Urinary bladder (tissue), 4 donors: Measurements from ENCODE around the gene RTP5. TPM values are rescaled to one million over a fixed set of nuclear protein-coding genes. Genes with fewer than 3 reads are reported as not detected.

Experiments
- DNase-seq: peaks from one replicate; pipeline ENCODE4 v3.0.0-alpha.2; 2015; ENCODE audit errors: extremely low spot score
- H3K27ac ChIP-seq: one replicate; pipeline ENCODE4 v1.5.1; 2013; ENCODE audit warnings: low read depth, mild to moderate bottlenecking, moderate library complexity
- H3K36me3 ChIP-seq: one replicate; pipeline ENCODE4 v1.6.1; 2013; ENCODE audit warnings: mild to moderate bottlenecking, moderate library complexity; ENCODE audit not compliant: insufficient read depth
- H3K4me1 ChIP-seq: one replicate; pipeline ENCODE4 v1.6.1; 2013; ENCODE audit warnings: mild to moderate bottlenecking, moderate library complexity; ENCODE audit not compliant: insufficient read depth
- H3K4me3 ChIP-seq: one replicate; pipeline ENCODE4 v1.5.1; 2013; ENCODE audit warnings: low read depth, low read length
- WGBS: extraction: QIAGEN DNeasy Blood & Tissue Kit; methylation state at CpG from one replicate; pipeline ENCODE4 v1.1.7; 2013; 5-methylcytosine and 5-hydroxymethylcytosine counted together
- polyA plus RNA-seq: library from polyadenylated mRNA; stranded (reverse); fragments of 200-250 nt; gene quantifications from one replicate; pipeline ENCODE4 v1.2.3, GENCODE V29; 2013
- total RNA-seq: library from RNA; depleted of rRNA; stranded (reverse); fragments of >200 nt; gene quantifications from one replicate; pipeline ENCODE4 v1.2.3, GENCODE V29; 2014
- donor health status: healthy with polysubstance abuse.
- donor health status: healthy.

RTP5 gene
- total and polyA plus RNA-seq, 2 donors: 0.06 TPM; not detected in 1

GRCh38 chr2:241897231-241897916 is 27.8 kb downstream of the RTP5 start:
- WGBS: 89% methylated on average over 17 of the region's 17 CpGs
- Histone ChIP-seq H3K4me1 (no peaks in the 10 kb centered on the region), H3K27ac (no peak overlapping the region), H3K4me3 (no peak overlapping the region), H3K36me3 (no peaks in the 10 kb centered on the region)
- DNase-seq: no peak

- 84% methylated on average over 30 of the region's 30 CpGs for WGBS
- no peak for DNase-seq
- no peak overlapping the region for H3K27ac ChIP-seq
- H3K4me1 ChIP-seq: no peaks in the 10 kb centered on the region
- H3K36me3 ChIP-seq: no peaks in the 10 kb centered on the region
- H3K4me3 ChIP-seq: no peak overlapping the region
Observed at GRCh38 chr2:241898463-241899270, 29.1 kb downstream of the RTP5 start.

- WGBS: 85% methylated on average over 32 of the region's 32 CpGs
- Histone ChIP-seq H3K27ac (no peak overlapping the region), H3K36me3 (no peaks in the 10 kb centered on the region), H3K4me1 (no peaks in the 10 kb centered on the region), H3K4me3 (no peak overlapping the region)
- no peak for DNase-seq
Observed at GRCh38 chr2:241900251-241901017, 30.9 kb downstream of the RTP5 start.

GRCh38 chr2:241901018-241901380 is 31.5 kb downstream of the RTP5 start:
- H3K4me3 ChIP-seq: no peak overlapping the region
- no peaks in the 10 kb centered on the region for H3K4me1 ChIP-seq
- 87% methylated on average over 21 of the region's 21 CpGs for WGBS
- H3K36me3 ChIP-seq: no peaks in the 10 kb centered on the region
- DNase-seq: no peak
- H3K27ac ChIP-seq: no peak overlapping the region

- H3K36me3 ChIP-seq: no peaks in the 10 kb centered on the region
- DNase-seq: no peak
- 62% methylated on average over 54 of the region's 54 CpGs for WGBS
- H3K4me1 ChIP-seq: no peaks in the 10 kb centered on the region
- no peak overlapping the region for H3K27ac ChIP-seq
- H3K4me3 ChIP-seq: peak overlapping the region; percentile 12
Observed at GRCh38 chr2:241901500-241902351, 32.2 kb downstream of the RTP5 start.

- no peak overlapping the region for H3K4me3 ChIP-seq
- WGBS: 77% methylated on average over 48 of the region's 48 CpGs
- no peak for DNase-seq
Observed at GRCh38 chr2:241902357-241902991, 32.9 kb downstream of the RTP5 start.

GRCh38 chr2:241903121-241904010 is 33.8 kb downstream of the RTP5 start:
- WGBS: 94% methylated on average over 40 of the region's 40 CpGs
- no peaks in the 10 kb centered on the region for H3K4me1 ChIP-seq
- no peaks in the 10 kb centered on the region for H3K36me3 ChIP-seq
- H3K27ac ChIP-seq: no peak overlapping the region
- DNase-seq: no peak
- H3K4me3 ChIP-seq: no peak overlapping the region

More at GRCh38 chr2:241902357-241902991, 32.9 kb downstream of the RTP5 start:
- Histone ChIP-seq H3K4me1 (no peaks in the 10 kb centered on the region), H3K27ac (no peak overlapping the region), H3K36me3 (no peaks in the 10 kb centered on the region)

GRCh38 chr2:241904011-241904718 is 34.6 kb downstream of the RTP5 start:
- no peak for DNase-seq
- 91% methylated on average over 19 of the region's 19 CpGs for WGBS
- no peak overlapping the region for H3K4me3 ChIP-seq

GRCh38 chr2:241904791-241905710 is 35.5 kb downstream of the RTP5 start:
- Histone ChIP-seq H3K4me3 (no peak overlapping the region), H3K36me3 (no peaks in the 10 kb centered on the region), H3K27ac (no peak overlapping the region), H3K4me1 (no peaks in the 10 kb centered on the region)
- no peak for DNase-seq
- WGBS: 91% methylated on average over 29 of the region's 29 CpGs

More at GRCh38 chr2:241904011-241904718, 34.6 kb downstream of the RTP5 start:
- H3K4me1 ChIP-seq: no peaks in the 10 kb centered on the region
- no peaks in the 10 kb centered on the region for H3K36me3 ChIP-seq
- no peak overlapping the region for H3K27ac ChIP-seq

- DNase-seq: no peak
- 88% methylated on average over 14 of the region's 14 CpGs for WGBS
- Histone ChIP-seq H3K36me3 (no peaks in the 10 kb centered on the region), H3K4me3 (no peak overlapping the region), H3K27ac (no peak overlapping the region), H3K4me1 (no peaks in the 10 kb centered on the region)
Observed at GRCh38 chr2:241905716-241906377, 36.3 kb downstream of the RTP5 start.
